Pancreas (tissue), 10 donors: ENCODE results near the gene ZNF282. TPM values are rescaled to one million over a fixed set of nuclear protein-coding genes. Genes with fewer than 3 reads are reported as not detected.
A peak's percentile ranks its signal among the peaks of the same experiment; 100 is the strongest.

Experiments
- ATAC-seq, 4 donors: fragments of 200-7000 bp; cut with Tn5 transposase; one replicate each; pipeline versions ENCODE4 v1.8.0 to v1.9.1; 2020; ENCODE audit warnings: mild to moderate bottlenecking in 4 of 4, moderate library complexity in 4 of 4
- DNase-seq, 6 donors: peaks; one replicate each; pipeline ENCODE4 v3.0.0-alpha.2; 2020
- FAIRE-seq: peaks from 2 replicates; lab custom pipeline; 2012; peaks lifted over from hg19 to GRCh38; lab: Jason Lieb, UNC
- H3K27ac ChIP-seq, 4 donors: fragments of 200-600 bp; sonication (generic); 1 replicate in 3 of 4; 2 replicates in 1 of 4; pipeline versions ENCODE4 v1.5.0 to v1.8.0; 2020
- H3K27me3 ChIP-seq, 4 donors: fragments of 200-600 bp; one replicate each; pipeline ENCODE4 v1.8.0; 2021
- H3K36me3 ChIP-seq, 3 donors: fragments of 200-600 bp; sonication (generic) in 1 of 3; one replicate each; pipeline versions ENCODE4 v1.5.0 to v1.8.0; 2020 to 2021
- H3K4me1 ChIP-seq, 3 donors: fragments of 200-600 bp; one replicate each; pipeline ENCODE4 v1.8.0; 2021
- H3K4me3 ChIP-seq, 4 donors: fragments of 200-600 bp; sonication (generic) in 2 of 4; one replicate each; pipeline versions ENCODE4 v1.5.0 to v1.8.0; 2020 to 2021
- H3K9me3 ChIP-seq, 4 donors: fragments of 200-600 bp; one replicate each; pipeline ENCODE4 v1.8.0; 2021
- WGBS, 2 donors: extraction: QIAGEN DNeasy Blood & Tissue Kit; methylation state at CpG; one replicate each; pipeline ENCODE4 v1.1.7; 2013; 5-methylcytosine and 5-hydroxymethylcytosine counted together
- intact Hi-C, 3 donors: fragments of 100-400 bp; cut with DNase I; formaldehyde crosslinking; loops; one replicate each; pipeline versions ENCODE4 v1.11.1 to v1.14.2; 2022
- polyA plus RNA-seq, 2 donors: library from polyadenylated mRNA; stranded (reverse); fragments of 200-250 nt; gene quantifications; one replicate each; pipeline ENCODE4 v1.2.3, GENCODE V29; 2013
- total RNA-seq, 6 donors: library from RNA; stranded (reverse); fragmentation: NEBNext Ultra II Directional in 4 of 6; extraction: Animal tissue kit (Norgen Biotek cat#: 25700) in 4 of 6; gene quantifications; one replicate each; pipeline versions ENCODE4 v1.2.1 to v1.2.4, GENCODE V29; 2021 to 2023
- TF ChIP-seq, protein P1 (sequence below), 4 donors: fragments of 200-600 bp; sonication (generic) in 3 of 4; IDR thresholded peaks; one replicate each; pipeline versions ENCODE4 v1.5.0 to v1.8.0; 2021; ENCODE audit warnings: antibody characterized with exemption in 4 of 4
- donor health status: healthy with polysubstance abuse.
- donor health status: DM: no; HTN: no; CAD: no; lungs with moderate emphysema.
- donor health status: DM: no; HTN: no; CAD: no.
- donor health status: control.
- donor health status: control.
- donor health status: Bipolar disorder and iron deficiency.
- donor health status: DM: yes; HTN: yes; CAD: no.
- donor health status: DM: no; HTN: no; CAD: no.
- donor health status: DM: no; HTN: no; CAD: no.
- donor health status: DM: yes; HTN: yes; CAD: no.

ZNF282 gene
- total and polyA plus RNA-seq, 8 donors, result 12.1 to 19.4 (median 14.0) TPM

DNA sequence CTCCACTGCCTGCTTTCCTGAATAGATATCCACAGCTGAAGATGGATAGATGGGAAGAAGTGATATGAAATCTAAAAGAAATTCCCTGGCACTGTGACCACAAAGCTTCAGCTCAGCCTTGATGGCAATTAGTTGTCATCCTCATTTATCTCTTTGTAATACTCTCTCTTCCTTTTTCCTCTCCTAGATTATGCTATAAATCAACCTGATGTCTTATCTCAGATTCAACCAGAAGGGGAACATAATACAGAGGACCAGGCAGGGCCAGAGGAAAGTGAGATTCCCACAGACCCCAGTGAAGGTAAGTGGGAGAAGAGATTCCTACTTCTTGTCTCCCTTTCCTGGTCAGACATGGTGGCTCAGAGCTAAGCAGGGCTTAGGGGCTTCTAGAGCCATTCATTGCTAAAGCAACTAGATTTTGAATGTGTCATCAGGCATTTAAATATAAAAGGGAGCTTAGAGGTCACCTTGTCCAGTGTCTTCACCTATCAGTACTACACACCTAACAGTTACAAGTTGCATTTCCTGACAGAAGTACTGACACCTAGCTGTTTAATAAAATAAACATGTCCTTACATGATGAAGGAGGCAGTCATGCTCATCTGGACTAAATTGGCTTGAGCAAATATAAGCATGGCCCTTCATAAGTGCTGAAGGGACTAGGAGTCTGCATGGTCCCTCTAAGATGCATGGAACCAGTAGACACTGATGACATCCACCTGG lies 28.6 kb upstream of the ZNF282 start:
- H3K4me3 ChIP-seq, result no peak overlapping the region
- DNase-seq, result no peak
- H3K4me1 ChIP-seq, result no peaks in the 10 kb centered on the region
- H3K9me3 ChIP-seq, result no peaks in the 10 kb centered on the region
- FAIRE-seq, result no peak
- intact Hi-C loops, result no loop called here
- no peaks in the 10 kb centered on the region for H3K27me3 ChIP-seq
- peaks cover 0 to 45% (median 23%) of the 10 kb centered on the region in 3 donors for H3K36me3 ChIP-seq
- ATAC-seq, result no peak
- TF ChIP-seq, protein P1, sequence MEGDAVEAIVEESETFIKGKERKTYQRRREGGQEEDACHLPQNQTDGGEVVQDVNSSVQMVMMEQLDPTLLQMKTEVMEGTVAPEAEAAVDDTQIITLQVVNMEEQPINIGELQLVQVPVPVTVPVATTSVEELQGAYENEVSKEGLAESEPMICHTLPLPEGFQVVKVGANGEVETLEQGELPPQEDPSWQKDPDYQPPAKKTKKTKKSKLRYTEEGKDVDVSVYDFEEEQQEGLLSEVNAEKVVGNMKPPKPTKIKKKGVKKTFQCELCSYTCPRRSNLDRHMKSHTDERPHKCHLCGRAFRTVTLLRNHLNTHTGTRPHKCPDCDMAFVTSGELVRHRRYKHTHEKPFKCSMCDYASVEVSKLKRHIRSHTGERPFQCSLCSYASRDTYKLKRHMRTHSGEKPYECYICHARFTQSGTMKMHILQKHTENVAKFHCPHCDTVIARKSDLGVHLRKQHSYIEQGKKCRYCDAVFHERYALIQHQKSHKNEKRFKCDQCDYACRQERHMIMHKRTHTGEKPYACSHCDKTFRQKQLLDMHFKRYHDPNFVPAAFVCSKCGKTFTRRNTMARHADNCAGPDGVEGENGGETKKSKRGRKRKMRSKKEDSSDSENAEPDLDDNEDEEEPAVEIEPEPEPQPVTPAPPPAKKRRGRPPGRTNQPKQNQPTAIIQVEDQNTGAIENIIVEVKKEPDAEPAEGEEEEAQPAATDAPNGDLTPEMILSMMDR (IDR thresholded peaks at IDR 0.05), result no peak
- H3K27ac ChIP-seq, result no peak overlapping the region

GRCh38 chr7:149171892-149172533 lies 23.3 kb upstream of the ZNF282 start:
- 79 to 91% methylated on average over 9 of the region's 9 CpGs for WGBS, 2 donors
- Histone ChIP-seq H3K27ac (no peak overlapping the region), H3K9me3 (no peaks in the 10 kb centered on the region), H3K27me3 (no peaks in the 10 kb centered on the region), H3K4me3 (no peak overlapping the region), H3K36me3 (peaks cover 0 to 37% (median 9%) of the 10 kb centered on the region in 3 donors), H3K4me1 (no peaks in the 10 kb centered on the region)
- DNase-seq (no peak), FAIRE-seq (no peak), ATAC-seq (no peak)
- intact Hi-C loops, result no loop called here
- TF ChIP-seq, protein P1 (IDR thresholded peaks at IDR 0.05), result no peak

GRCh38 chr7:149172534-149172920 lies 22.8 kb upstream of the ZNF282 start:
- ATAC-seq (no peak), DNase-seq (no peak), FAIRE-seq (no peak)
- TF ChIP-seq, protein P1 (IDR thresholded peaks at IDR 0.05), result no peak
- Histone ChIP-seq H3K27me3 (no peaks in the 10 kb centered on the region), H3K9me3 (no peaks in the 10 kb centered on the region), H3K36me3 (peaks cover 0 to 37% (median 5%) of the 10 kb centered on the region in 3 donors), H3K27ac (no peak overlapping the region), H3K4me1 (no peaks in the 10 kb centered on the region), H3K4me3 (no peak overlapping the region)
- intact Hi-C loops, result no loop called here
- WGBS, 2 donors, result 93 to 97% methylated on average over 1 of the region's 1 CpG

DNA sequence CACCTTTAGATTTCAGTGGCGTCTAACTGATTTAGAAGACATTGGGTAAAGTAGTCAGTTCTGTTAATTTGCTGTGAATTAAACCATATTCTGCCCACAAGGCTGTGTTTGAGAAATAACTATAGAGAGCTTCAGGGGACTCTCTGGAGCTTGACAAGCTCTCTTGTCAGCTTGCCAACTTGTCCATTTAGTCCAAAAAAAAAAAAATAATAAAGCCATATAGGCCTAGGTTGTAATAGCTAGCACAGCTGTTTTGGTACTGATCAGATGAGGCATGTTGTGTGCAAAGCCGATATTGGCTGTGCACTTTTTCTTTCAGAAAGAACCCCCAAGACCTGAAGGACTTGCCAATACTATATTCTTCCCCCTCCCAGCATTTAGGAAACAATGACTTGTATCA lies 20.2 kb upstream of the ZNF282 start:
- no peak for DNase-seq
- no peak for FAIRE-seq
- no peaks in the 10 kb centered on the region for H3K4me1 ChIP-seq
- TF ChIP-seq, protein P1 (IDR thresholded peaks at IDR 0.05), result no peak
- H3K4me3 ChIP-seq, result no peak overlapping the region
- intact Hi-C loops, result no loop called here
- 85 to 94% methylated on average over 2 of the region's 2 CpGs for WGBS, 2 donors
- H3K27me3 ChIP-seq, result no peaks in the 10 kb centered on the region
- ATAC-seq, result no peak
- H3K27ac ChIP-seq, result no peak overlapping the region
- H3K9me3 ChIP-seq, result no peaks in the 10 kb centered on the region
- H3K36me3 ChIP-seq, result peaks cover 2 to 35% (median 10%) of the 10 kb centered on the region in 3 donors

DNA sequence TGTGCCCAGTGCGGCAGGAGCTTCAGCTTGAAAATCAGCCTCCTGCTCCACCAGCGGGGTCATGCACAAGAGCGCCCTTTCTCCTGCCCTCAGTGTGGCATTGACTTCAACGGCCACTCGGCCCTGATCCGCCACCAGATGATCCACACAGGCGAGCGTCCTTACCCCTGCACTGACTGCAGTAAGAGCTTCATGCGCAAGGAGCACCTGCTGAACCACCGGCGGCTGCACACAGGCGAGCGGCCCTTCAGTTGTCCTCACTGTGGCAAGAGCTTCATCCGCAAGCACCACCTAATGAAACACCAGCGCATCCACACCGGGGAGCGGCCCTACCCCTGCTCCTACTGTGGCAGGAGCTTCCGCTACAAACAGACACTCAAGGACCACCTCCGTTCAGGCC lies 16.1 kb upstream of the ZNF282 start:
- Histone ChIP-seq H3K9me3 (no peaks in the 10 kb centered on the region), H3K4me1 (no peaks in the 10 kb centered on the region), H3K27ac (no peak overlapping the region), H3K36me3 (peaks cover 2 to 45% (median 10%) of the 10 kb centered on the region in 3 donors), H3K27me3 (no peaks in the 10 kb centered on the region), H3K4me3 (no peak overlapping the region)
- intact Hi-C loops, result no loop called here
- FAIRE-seq, result no peak
- TF ChIP-seq, protein P1 (IDR thresholded peaks at IDR 0.05), result no peak
- no peak for ATAC-seq
- 95 to 97% methylated on average over 19 of the region's 19 CpGs for WGBS, 2 donors
- peak in 1 of 6 donors; percentile 52 for DNase-seq
